Measurements from ENCODE around the gene DDX6. TPM values are rescaled to one million over a fixed set of nuclear protein-coding genes. Genes with fewer than 3 reads are reported as not detected.

Gene DDX6
- total and polyA plus RNA-seq, 4 donors, result 11.3 to 98.4 (median 43.8) TPM

- Histone ChIP-seq H3K27ac (ENCODE audit: low read depth in 1 of 2, low read length in 2 of 2) (no peak overlapping the region), H3K4me3 (ENCODE audit: low read depth in 1 of 3, low read length in 3 of 3) (no peak overlapping the region), H3K36me3 (ENCODE audit: control insufficient read depth in 4 of 4, insufficient read depth in 3 of 4, low read depth in 1 of 4, low read length in 3 of 4) (no peaks in the 10 kb centered on the region), H3K9ac (ENCODE audit: low read depth in 1 of 2, low read length in 2 of 2) (no peak overlapping the region), H3K4me1 (ENCODE audit: control insufficient read depth in 4 of 4, insufficient read depth in 4 of 4, low read length in 3 of 4) (no peaks in the 10 kb centered on the region), H3K27me3 (ENCODE audit: control insufficient read depth in 4 of 4, insufficient read depth in 4 of 4, low read length in 3 of 4) (no peaks in the 10 kb centered on the region), H3K9me3 (ENCODE audit: control insufficient read depth in 4 of 4, low read length in 3 of 4) (no peaks in the 10 kb centered on the region)
- 95% methylated on average over 6 of the region's 6 CpGs for WGBS
- DNase-seq (ENCODE audit: low spot score), result no peak
- TF ChIP-seq CTCF (IDR thresholded peaks at IDR 0.05; ENCODE audit: low read depth, low read length, missing input control) (no peak), RXRA (IDR thresholded peaks at IDR 0.05) (no peak), HNF4A (conservative IDR thresholded peaks at IDR 0.05) (no peak), GABPA (IDR thresholded peaks at IDR 0.05 in 1 of 2, conservative IDR thresholded peaks at IDR 0.05 in 1 of 2) (no peak), TAF1 (conservative IDR thresholded peaks at IDR 0.05) (no peak), JUND (IDR thresholded peaks at IDR 0.05) (no peak), EGR1 (IDR thresholded peaks at IDR 0.05; ENCODE audit: low read depth in 2 of 2) (no peak), FOXA1 (IDR thresholded peaks at IDR 0.05) (no peak), HNF4G (IDR thresholded peaks at IDR 0.05) (no peak), FOXA2 (IDR thresholded peaks at IDR 0.05) (no peak), YY1 (IDR thresholded peaks at IDR 0.05) (no peak), ATF3 (IDR thresholded peaks at IDR 0.05) (no peak), SP1 (IDR thresholded peaks at IDR 0.05) (no peak), NR2F2 (IDR thresholded peaks at IDR 0.05) (no peak), RAD21 (IDR thresholded peaks at IDR 0.05) (no peak)
- TF ChIP-seq, protein P1, sequence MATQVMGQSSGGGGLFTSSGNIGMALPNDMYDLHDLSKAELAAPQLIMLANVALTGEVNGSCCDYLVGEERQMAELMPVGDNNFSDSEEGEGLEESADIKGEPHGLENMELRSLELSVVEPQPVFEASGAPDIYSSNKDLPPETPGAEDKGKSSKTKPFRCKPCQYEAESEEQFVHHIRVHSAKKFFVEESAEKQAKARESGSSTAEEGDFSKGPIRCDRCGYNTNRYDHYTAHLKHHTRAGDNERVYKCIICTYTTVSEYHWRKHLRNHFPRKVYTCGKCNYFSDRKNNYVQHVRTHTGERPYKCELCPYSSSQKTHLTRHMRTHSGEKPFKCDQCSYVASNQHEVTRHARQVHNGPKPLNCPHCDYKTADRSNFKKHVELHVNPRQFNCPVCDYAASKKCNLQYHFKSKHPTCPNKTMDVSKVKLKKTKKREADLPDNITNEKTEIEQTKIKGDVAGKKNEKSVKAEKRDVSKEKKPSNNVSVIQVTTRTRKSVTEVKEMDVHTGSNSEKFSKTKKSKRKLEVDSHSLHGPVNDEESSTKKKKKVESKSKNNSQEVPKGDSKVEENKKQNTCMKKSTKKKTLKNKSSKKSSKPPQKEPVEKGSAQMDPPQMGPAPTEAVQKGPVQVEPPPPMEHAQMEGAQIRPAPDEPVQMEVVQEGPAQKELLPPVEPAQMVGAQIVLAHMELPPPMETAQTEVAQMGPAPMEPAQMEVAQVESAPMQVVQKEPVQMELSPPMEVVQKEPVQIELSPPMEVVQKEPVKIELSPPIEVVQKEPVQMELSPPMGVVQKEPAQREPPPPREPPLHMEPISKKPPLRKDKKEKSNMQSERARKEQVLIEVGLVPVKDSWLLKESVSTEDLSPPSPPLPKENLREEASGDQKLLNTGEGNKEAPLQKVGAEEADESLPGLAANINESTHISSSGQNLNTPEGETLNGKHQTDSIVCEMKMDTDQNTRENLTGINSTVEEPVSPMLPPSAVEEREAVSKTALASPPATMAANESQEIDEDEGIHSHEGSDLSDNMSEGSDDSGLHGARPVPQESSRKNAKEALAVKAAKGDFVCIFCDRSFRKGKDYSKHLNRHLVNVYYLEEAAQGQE (IDR thresholded peaks at IDR 0.05), result no peak
- TF ChIP-seq, protein P2, sequence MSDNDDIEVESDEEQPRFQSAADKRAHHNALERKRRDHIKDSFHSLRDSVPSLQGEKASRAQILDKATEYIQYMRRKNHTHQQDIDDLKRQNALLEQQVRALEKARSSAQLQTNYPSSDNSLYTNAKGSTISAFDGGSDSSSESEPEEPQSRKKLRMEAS (IDR thresholded peaks at IDR 0.05), result no peak
- TF ChIP-seq, protein P3, sequence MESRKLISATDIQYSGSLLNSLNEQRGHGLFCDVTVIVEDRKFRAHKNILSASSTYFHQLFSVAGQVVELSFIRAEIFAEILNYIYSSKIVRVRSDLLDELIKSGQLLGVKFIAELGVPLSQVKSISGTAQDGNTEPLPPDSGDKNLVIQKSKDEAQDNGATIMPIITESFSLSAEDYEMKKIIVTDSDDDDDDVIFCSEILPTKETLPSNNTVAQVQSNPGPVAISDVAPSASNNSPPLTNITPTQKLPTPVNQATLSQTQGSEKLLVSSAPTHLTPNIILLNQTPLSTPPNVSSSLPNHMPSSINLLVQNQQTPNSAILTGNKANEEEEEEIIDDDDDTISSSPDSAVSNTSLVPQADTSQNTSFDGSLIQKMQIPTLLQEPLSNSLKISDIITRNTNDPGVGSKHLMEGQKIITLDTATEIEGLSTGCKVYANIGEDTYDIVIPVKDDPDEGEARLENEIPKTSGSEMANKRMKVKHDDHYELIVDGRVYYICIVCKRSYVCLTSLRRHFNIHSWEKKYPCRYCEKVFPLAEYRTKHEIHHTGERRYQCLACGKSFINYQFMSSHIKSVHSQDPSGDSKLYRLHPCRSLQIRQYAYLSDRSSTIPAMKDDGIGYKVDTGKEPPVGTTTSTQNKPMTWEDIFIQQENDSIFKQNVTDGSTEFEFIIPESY (IDR thresholded peaks at IDR 0.05), result no peak
Measured at GRCh38 chr11:118708296-118708695, 82.7 kb downstream of the DDX6 start.

- no peak overlapping the region for H3K27ac ChIP-seq (ENCODE audit: low read depth in 1 of 2, low read length in 2 of 2)
- 94% methylated on average over 7 of the region's 7 CpGs for WGBS
- DNase-seq (ENCODE audit: low spot score), result no peak
- no peak overlapping the region for H3K4me3 ChIP-seq (ENCODE audit: low read depth in 1 of 3, low read length in 3 of 3)
- TF ChIP-seq HNF4G (IDR thresholded peaks at IDR 0.05) (no peak), YY1 (IDR thresholded peaks at IDR 0.05) (no peak), JUND (IDR thresholded peaks at IDR 0.05) (no peak), RXRA (IDR thresholded peaks at IDR 0.05) (no peak)
- TF ChIP-seq, protein P1 (IDR thresholded peaks at IDR 0.05), result no peak
- TF ChIP-seq, protein P3 (IDR thresholded peaks at IDR 0.05), result no peak
- no peak overlapping the region for H3K9ac ChIP-seq (ENCODE audit: low read depth in 1 of 2, low read length in 2 of 2)
- no peaks in the 10 kb centered on the region for H3K36me3 ChIP-seq (ENCODE audit: control insufficient read depth in 4 of 4, insufficient read depth in 3 of 4, low read depth in 1 of 4, low read length in 3 of 4)
- H3K27me3 ChIP-seq (ENCODE audit: control insufficient read depth in 4 of 4, insufficient read depth in 4 of 4, low read length in 3 of 4), result no peaks in the 10 kb centered on the region
- H3K4me1 ChIP-seq (ENCODE audit: control insufficient read depth in 4 of 4, insufficient read depth in 4 of 4, low read length in 3 of 4), result no peaks in the 10 kb centered on the region
- no peaks in the 10 kb centered on the region for H3K9me3 ChIP-seq (ENCODE audit: control insufficient read depth in 4 of 4, low read length in 3 of 4)
Measured at GRCh38 chr11:118706546-118706825, 84.5 kb downstream of the DDX6 start.

All from liver (tissue), 9 donors.